Keratinocyte (primary cell): ENCODE measurements around the gene TMEM125. TPM values are rescaled to one million over a fixed set of nuclear protein-coding genes. Genes with fewer than 3 reads are reported as not detected.

Experiments used
- DNase-seq: peaks from one replicate; pipeline ENCODE4 v3.0.0-alpha.2; 2011; ENCODE audit warnings: low read depth, missing footprints, low spot score
- FAIRE-seq: peaks from 2 replicates; lab custom pipeline; 2011; peaks lifted over from hg19 to GRCh38; lab: Jason Lieb, UNC
- H2AFZ ChIP-seq: 2 replicates; pipeline ENCODE4 v1.6.0; 2012; ENCODE audit warnings: low read length, control low read depth, inconsistent platforms; ENCODE audit not compliant: control insufficient read depth
- H3K27ac ChIP-seq: 2 replicates; pipeline ENCODE4 v1.5.1; 2011; ENCODE audit warnings: low read length; ENCODE audit not compliant: control insufficient read depth, insufficient read depth
- H3K27me3 ChIP-seq: 3 replicates; pipeline ENCODE4 v1.6.0; 2011; ENCODE audit warnings: low read length; ENCODE audit not compliant: control insufficient read depth, insufficient read depth; ENCODE audit errors: extremely low read depth
- H3K36me3 ChIP-seq, 2 experiments: 2 replicates in 1 of 2; 3 replicates in 1 of 2; pipeline ENCODE4 v1.5.1; 2011; ENCODE audit warnings: low read length in 2 of 2, mild to moderate bottlenecking in 1 of 2; ENCODE audit not compliant: control insufficient read depth in 2 of 2, insufficient read depth in 2 of 2; ENCODE audit errors: extremely low read depth in 1 of 2
- H3K4me1 ChIP-seq: 3 replicates; pipeline ENCODE4 v1.5.1; 2011; ENCODE audit warnings: low read length; ENCODE audit not compliant: control insufficient read depth, insufficient read depth; ENCODE audit errors: extremely low read depth
- H3K4me2 ChIP-seq: 3 replicates; pipeline ENCODE4 v1.6.0; 2011; ENCODE audit warnings: low read depth, low read length; ENCODE audit not compliant: control insufficient read depth, insufficient read depth; ENCODE audit errors: extremely low read depth
- H3K4me3 ChIP-seq, 3 experiments: fragments of 200-600 bp in 1 of 3; sonication (generic) in 1 of 3; 2 replicates in 2 of 3; 3 replicates in 1 of 3; pipeline ENCODE4 v1.5.1; 2011 to 2016; ENCODE audit warnings: low read length in 3 of 3, mild to moderate bottlenecking in 3 of 3, control low read depth in 2 of 3, inconsistent platforms in 1 of 3, low read depth in 1 of 3, mixed read lengths in 1 of 3, mixed run types in 1 of 3, moderate library complexity in 1 of 3; ENCODE audit not compliant: control insufficient read depth in 2 of 3, insufficient read depth in 2 of 3; ENCODE audit errors: extremely low read depth in 1 of 3
- H3K79me2 ChIP-seq: 2 replicates; pipeline ENCODE4 v1.6.0; 2012; ENCODE audit warnings: low read length; ENCODE audit not compliant: control insufficient read depth, insufficient read depth
- H3K9ac ChIP-seq: 3 replicates; pipeline ENCODE4 v1.6.0; 2011; ENCODE audit warnings: low read length; ENCODE audit not compliant: control insufficient read depth, insufficient read depth; ENCODE audit errors: extremely low read depth
- H3K9me1 ChIP-seq: 3 replicates; pipeline ENCODE4 v1.6.0; 2011; ENCODE audit warnings: low read length; ENCODE audit not compliant: control insufficient read depth, insufficient read depth; ENCODE audit errors: extremely low read depth
- H3K9me3 ChIP-seq: 2 replicates; pipeline ENCODE4 v1.5.1; 2012; ENCODE audit warnings: low read depth, low read length; ENCODE audit not compliant: control insufficient read depth
- H4K20me1 ChIP-seq: 3 replicates; pipeline ENCODE4 v1.6.0; 2011; ENCODE audit warnings: low read length; ENCODE audit not compliant: control insufficient read depth, insufficient read depth; ENCODE audit errors: extremely low read depth
- CTCF ChIP-seq, 3 experiments: IDR thresholded peaks in 1 of 3; conservative IDR thresholded peaks in 1 of 3; optimal IDR thresholded peaks in 1 of 3; 2 replicates in 2 of 3; 3 replicates in 1 of 3; pipeline versions ENCODE3 to v1.5.1; 2011; ENCODE audit warnings: low read length in 3 of 3, mild to moderate bottlenecking in 3 of 3, moderate library complexity in 2 of 3, control low read depth in 1 of 3, inconsistent platforms in 1 of 3; ENCODE audit not compliant: insufficient read depth in 2 of 3; ENCODE audit errors: extremely low read depth in 1 of 3
- EZH2 ChIP-seq: IDR thresholded peaks from one replicate; pipeline ENCODE4 v1.6.1; 2012; ENCODE audit warnings: inconsistent platforms, mild to moderate bottlenecking, low read length, moderate library complexity
- dilution Hi-C: fragments of 300-500 bp; cut with MboI; formaldehyde crosslinking; loops from one replicate; pipeline ENCODE4 v1.7.0; 2020; ENCODE audit warnings: low sequenced_read_pairs; ENCODE audit not compliant: extremely low pct_ligation_motif_present
- polyA plus RNA-seq, 5 experiments: library from polyadenylated mRNA; depleted of rRNA in 3 of 5; stranded (reverse) in 3 of 5; stranded (forward) in 1 of 5; unstranded in 1 of 5; fragments of >200 nt; gene quantifications; 1 replicate in 1 of 5; 2 replicates in 3 of 5; 3 replicates in 1 of 5; pipeline versions ENCODE4 v1.2.1 to v1.2.3, GENCODE V29; 2011 to 2012; ENCODE audit warnings: missing spikeins in 2 of 5, low read depth in 1 of 5, low replicate concordance in 1 of 5

TMEM125 gene
- polyA plus RNA-seq, 1 donor (not counting 4 experiments of a cell fraction or from before 2014, with no cell fraction given) = 0.92 TPM

- no peak overlapping the region for H3K4me3 ChIP-seq
- H3K27ac ChIP-seq = no peak overlapping the region
- H4K20me1 ChIP-seq = no peaks in the 10 kb centered on the region
- no peak overlapping the region for H2AFZ ChIP-seq
- H3K9me3 ChIP-seq = no peaks in the 10 kb centered on the region
- H3K36me3 ChIP-seq = no peaks in the 10 kb centered on the region
- FAIRE-seq (no peak), DNase-seq (no peak)
- no peak overlapping the region for H3K4me2 ChIP-seq
- no peaks in the 10 kb centered on the region for H3K9me1 ChIP-seq
- dilution Hi-C loops = no loop called here
- no peaks in the 10 kb centered on the region for H3K4me1 ChIP-seq
- no peak overlapping the region for H3K9ac ChIP-seq
- no peak for TF ChIP-seq EZH2
- no peak for TF ChIP-seq CTCF (optimal IDR thresholded peaks at IDR 0.05 in 1 of 3, IDR thresholded peaks at IDR 0.05 in 1 of 3, conservative IDR thresholded peaks at IDR 0.05 in 1 of 3; ENCODE audit: extremely low read depth in 1 of 3, insufficient read depth in 2 of 3, low read length in 3 of 3)
- H3K27me3 ChIP-seq = peaks cover 7% of the 10 kb centered on the region
- H3K79me2 ChIP-seq = no peaks in the 10 kb centered on the region
These were observed 41.7 kb downstream of the TMEM125 start for GRCh38 chr1:43311521-43311920.

GRCh38 chr1:43312212-43312623 lies 42.4 kb downstream of the TMEM125 start:
- Histone ChIP-seq H4K20me1 (no peaks in the 10 kb centered on the region), H3K27me3 (peaks cover 4% of the 10 kb centered on the region), H3K4me1 (no peaks in the 10 kb centered on the region), H2AFZ (no peak overlapping the region), H3K36me3 (no peaks in the 10 kb centered on the region), H3K4me2 (no peak overlapping the region), H3K79me2 (no peaks in the 10 kb centered on the region), H3K27ac (no peak overlapping the region), H3K9me1 (no peaks in the 10 kb centered on the region), H3K4me3 (no peak overlapping the region), H3K9me3 (no peaks in the 10 kb centered on the region), H3K9ac (no peak overlapping the region)
- FAIRE-seq = no peak
- DNase-seq = no peak
- dilution Hi-C loops = no loop called here
- TF ChIP-seq CTCF (optimal IDR thresholded peaks at IDR 0.05 in 1 of 3, IDR thresholded peaks at IDR 0.05 in 1 of 3, conservative IDR thresholded peaks at IDR 0.05 in 1 of 3; ENCODE audit: extremely low read depth in 1 of 3, insufficient read depth in 2 of 3, low read length in 3 of 3) = no peak
- TF ChIP-seq EZH2 = no peak
